GM18867 (cell line): ENCODE results near the gene EDN3.

ENCODE experiments used
- ATAC-seq: cut with Tn5 transposase; IDR thresholded peaks from one replicate; pipeline ENCODE4 v1.9.1; 2021; ENCODE audit warnings: mild to moderate bottlenecking, moderate library complexity; ENCODE audit not compliant: unreplicated experiment

The EDN3 gene

DNA sequence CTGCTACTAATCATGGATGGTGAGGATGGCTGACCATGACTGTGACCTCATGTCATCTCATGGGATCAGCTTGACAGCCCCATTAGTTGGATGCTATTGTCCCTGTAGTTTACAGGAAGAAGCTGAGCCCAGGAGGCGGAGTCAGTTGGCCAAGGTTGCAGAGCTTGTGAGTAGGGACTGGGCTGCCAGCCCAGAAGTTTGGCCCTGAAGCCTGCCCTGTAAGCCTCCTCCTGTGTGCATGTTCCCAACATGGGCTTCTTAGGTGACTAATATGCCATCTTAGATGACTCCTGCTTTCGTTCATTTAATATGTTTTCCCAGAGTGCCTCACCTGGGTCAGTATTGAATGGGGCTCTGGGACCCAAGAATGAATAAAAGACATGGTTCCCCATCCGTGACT, 6.9 kb downstream of the EDN3 start:
- ATAC-seq = no peak

DNA sequence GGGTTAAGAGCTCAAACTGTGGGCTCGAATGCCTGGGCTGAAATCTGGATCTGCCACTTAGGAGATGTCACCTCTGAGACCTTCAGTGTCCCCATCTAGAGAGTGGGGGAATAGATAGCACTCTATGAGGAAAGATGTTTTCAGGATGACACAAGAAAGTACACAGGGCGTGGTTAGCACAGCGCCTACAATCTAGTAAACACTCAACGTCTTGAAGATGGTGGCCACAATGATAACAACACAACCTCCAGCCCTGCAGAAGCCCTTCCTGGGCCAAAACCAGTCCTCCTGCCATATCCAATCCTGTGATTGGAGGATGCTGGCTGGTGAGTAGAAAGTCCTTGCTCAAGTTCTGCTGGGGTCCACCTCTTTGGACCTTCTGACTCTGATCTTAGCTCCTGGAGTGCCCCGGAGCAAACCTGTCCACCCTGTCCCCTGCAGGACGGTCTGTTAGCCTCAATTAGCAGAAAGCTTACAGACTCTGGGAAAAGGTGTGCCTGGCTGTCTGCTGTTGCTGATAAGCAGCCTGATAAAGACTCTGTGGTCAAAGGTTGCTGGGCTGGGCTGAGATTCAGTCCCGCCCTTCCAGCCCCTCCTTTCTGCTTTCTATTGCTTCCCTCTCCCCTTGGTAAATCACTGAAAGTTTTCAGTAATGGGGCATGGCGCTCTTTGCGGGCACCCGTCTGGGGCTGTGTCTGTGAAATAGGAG, 8.2 kb downstream of the EDN3 start:
- ATAC-seq = no peak

DNA sequence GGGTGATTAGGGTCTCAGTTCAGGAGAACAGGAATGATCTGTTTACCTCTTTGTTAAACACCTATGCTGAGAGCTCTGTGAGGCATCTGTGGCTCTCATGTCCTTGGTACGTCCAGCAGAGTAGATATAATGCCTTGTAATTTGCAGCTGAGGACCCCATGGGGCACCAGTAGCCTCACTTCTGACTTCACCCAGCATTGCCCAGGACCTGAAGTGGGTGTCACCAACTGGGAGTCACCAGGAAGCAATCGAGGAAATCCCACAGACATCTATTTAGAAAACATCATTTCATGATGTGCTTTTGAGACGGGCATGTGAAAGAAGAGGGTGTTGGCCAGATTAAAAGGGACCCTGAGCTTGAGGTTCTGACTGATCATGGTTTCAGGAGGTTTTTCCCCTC, 8.8 kb downstream of the EDN3 start:
- ATAC-seq = no peak

GRCh38 chr20:59314997-59315396, 14.6 kb downstream of the EDN3 start:
- no peak for ATAC-seq

DNA sequence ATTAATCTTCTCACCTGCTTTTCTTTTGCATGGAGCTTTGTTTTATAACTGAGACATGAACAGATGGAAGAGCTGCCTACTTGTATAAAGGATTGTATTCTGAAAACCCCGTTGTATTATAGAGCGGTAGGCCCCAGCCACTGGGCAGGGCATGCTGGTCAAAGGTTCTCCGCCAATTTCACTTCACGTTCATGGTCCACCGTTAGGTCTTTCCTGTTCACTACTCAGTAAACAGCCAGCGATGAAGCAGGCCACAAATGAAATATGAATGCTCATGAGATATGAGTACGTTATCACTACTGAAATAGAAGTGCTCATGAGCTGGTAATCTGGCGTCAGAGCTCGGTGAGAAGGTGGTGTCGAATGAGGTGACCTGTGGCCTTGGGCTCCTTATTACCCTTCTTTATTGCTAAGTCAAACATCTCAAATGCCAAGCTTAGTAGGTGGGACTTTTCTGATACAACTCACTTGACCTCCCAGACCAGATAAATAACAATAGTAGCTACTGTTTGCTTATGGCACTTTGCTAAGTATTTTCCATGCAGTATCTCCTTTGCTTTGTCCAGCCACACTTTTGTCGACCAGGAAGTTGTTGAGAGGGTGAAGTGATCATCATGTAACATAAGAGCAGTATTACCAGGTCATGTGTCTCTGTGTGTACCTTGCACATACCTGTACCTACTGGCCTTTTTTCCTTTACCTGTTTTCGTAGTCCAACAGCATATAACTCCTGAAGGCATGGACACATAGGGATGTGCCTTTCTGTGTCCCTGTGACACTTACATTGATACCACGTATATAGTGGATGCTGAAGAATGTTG, 16.7 kb downstream of the EDN3 start:
- ATAC-seq = no peak

GRCh38 chr20:59318201-59318790, 17.9 kb downstream of the EDN3 start:
- no peak for ATAC-seq

DNA sequence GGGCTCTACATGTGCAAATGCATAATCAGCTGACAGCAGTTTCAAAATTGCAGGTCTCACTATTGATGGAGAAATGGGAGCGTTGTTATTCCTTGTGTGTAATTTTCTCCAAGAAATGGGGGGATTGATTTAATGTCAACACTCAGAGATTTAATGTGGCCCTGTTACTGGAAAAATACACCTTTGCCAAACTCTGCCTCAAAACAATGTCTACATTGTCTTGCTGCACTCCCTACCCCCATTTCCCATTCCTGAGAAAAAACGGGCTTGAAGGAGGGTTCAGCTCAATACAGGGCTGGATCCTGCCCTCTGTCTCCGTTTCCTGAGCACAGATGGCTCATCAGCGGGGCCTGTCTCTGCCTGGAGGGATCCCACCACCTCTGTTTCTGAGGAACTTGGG, 18.4 kb downstream of the EDN3 start:
- ATAC-seq = no peak

- no peak for ATAC-seq
These were observed 20.0 kb downstream of the EDN3 start for GRCh38 chr20:59320426-59320825.

GRCh38 chr20:59320854-59321647, 20.6 kb downstream of the EDN3 start:
- no peak for ATAC-seq

DNA sequence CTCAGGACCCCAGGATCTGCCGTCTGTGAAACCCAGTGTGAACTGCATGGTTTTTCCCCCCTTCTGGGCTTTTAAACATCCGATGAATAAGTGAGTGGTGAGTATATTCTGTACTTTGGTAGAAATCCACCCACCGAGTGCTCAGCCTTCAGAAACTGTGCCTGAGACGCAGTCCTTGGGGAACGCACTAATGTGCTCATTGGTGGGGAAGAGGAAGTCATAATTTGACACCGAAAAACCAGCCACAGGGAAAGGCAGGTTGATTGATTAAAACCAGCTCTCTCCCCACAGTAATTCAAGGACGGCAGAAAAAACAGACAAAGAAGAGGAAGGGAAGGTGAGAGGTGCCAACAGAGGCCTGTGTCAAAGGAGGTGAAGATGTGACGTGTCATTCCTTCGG, 21.7 kb downstream of the EDN3 start:
- no peak for ATAC-seq

- ATAC-seq = no peak
These were observed 22.4 kb downstream of the EDN3 start for GRCh38 chr20:59322585-59323454.

DNA sequence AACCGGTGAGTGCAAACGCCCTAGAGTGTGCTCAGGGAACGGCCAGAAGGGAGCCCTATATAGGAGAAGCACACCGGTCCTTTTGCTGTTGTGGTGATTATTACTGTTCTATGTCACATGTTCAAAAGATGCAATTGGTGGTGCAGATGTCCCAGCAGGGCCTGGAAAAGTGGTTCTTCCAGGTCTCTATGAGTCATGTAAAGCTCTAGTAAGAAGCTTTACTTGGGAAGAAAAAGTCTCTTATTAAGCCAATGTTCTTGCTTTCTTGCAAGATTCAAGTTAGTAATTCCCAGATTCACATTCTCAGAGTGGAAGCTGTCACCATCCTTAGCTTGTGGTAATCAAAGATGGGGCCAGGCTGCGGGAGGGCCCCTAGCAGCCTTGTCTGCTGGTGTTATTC, 23.3 kb downstream of the EDN3 start:
- no peak for ATAC-seq

DNA sequence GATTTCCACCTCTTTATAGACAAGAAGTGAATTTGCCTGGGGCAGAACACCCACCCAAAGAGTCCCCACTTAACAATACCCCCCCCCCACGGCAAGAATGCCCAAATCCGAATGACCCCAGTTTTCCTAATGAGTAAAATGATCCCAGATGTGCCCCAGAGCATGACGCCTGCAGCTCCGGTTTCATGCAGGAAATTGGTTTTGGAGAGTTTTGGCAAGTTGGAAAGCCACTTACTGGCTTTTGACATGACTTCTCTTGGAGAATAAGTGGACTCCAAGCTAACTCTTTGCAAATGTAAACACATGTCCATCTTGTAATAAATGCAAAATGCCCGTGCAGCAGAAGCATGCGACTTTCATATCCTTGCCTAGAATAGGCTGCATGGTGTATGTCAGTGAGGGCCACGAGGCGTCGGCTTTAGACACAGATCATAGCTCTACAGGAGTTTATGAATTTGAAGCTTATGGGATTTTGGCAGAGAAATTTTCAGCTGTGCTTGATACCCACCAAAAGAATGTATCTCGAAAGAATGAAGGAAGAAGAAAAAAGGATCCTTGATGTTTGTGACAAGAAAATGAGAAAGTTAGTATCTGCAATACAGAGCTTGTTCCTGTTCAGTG, 24.2 kb downstream of the EDN3 start:
- no peak for ATAC-seq

DNA sequence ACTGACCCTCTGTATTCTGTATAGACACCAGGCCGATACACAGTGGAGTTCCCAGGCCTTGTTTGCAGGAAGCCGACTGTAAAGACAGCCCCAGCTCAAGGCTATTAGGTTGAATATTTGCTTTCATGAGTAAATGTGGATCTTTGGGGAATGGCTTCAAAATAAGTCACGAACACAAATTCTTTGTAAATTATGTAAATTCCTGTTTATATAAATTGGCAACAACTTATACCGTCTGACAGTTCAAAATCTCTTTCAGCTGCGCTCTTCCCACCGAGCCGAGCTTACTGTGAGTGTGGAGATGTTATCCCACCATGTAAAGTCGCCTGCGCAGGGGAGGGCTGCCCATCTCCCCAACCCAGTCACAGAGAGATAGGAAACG, 24.7 kb downstream of the EDN3 start:
- no peak for ATAC-seq

- ATAC-seq = no peak
These were observed 25.8 kb downstream of the EDN3 start for GRCh38 chr20:59326188-59326587.

DNA sequence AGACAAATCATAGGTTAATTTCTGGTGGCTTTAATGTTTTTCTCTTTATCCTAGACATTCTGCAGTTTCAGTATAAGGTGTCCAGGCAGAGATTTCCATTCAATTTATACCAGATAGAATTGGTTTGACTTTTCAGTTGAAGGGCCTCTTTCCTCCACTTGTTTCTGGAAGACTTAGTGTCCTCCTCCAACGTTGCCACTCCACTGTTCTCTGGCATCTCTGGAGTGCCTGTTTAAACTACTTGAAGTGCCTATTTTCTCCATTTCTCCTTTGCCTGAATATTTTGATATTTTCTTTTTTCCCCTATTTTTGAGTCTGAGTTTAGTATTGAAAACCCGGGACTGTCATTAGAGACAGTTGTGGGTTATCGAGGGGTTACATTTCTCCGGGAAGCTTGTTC, 27.7 kb downstream of the EDN3 start:
- ATAC-seq = no peak

DNA sequence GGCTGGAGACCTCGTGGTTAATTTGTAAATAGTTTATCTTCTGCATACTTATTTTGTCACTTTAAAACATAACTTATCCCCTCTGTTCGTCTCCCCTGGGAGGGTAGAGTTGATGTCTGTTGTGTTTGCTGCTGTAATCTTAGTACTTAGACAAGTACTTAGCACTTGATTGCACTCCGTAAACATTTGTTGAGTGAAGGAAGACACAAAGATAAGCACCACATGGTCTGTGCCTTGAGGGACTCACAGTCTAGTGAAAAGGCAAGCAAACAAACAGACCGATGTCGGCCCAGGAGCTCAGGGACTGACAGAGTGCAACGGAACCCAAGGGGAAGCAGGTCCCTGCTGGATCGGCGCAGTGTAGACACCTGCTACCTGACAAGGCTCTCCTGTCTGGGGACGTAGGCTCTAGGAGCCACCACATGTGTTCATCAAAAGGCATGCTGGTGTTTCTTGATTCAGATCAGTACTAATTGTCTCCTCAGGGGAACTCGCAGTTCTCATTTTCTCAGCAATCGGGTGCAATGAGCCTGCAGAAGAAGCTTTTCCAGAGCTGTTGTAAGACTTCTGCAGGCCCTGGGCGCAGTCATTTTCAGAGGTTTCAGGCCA, 31.4 kb downstream of the EDN3 start:
- ATAC-seq = no peak

DNA sequence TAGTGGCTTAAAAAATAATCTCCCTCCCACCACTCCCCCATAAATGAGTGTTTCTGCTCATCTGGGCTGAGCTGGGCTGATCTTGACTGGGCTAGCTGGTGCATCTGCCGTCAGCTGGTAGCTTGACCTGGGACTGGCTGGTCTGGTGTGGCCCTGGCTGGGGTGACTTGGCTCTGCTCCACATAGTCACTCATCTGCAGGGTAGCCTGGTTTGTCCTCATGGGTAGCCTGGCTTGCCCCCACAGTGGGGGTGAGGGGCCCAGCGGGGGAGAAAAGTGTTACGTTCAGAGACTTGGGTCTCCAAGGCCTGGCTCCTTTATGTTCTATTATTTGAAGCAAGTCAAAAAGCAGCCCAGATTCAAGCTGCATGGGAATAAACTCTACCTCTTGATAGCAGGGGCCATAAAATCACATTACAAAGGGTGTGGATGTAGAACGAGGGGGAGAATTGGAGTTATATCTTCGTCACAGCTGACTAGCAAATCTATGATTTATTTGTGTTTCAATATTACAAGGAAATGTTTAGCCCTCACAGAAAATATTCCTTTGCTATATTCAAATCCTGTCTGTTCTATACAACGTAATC, 32.9 kb downstream of the EDN3 start:
- ATAC-seq = no peak

DNA sequence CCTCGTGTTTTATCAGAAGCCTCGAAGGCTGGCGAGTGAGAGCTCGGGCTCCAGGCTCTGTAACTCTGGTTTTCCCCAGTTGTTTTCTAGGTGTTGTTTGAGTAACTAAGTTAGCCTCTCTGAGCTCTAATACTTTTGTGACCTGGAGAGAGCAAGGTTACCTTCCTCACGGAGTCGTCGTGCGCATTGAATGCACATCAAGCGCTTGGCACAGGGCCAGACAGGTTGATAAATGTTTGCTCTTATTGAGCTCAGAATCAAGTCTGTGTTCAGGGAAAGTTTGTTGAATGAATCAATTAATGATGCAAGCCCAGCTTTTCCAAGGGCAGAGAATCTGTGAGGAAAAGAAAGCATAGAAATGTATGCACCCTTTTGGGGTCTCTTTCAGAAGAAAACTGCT, 33.5 kb downstream of the EDN3 start:
- no peak for ATAC-seq
